CD14-positive monocyte (primary cell): ENCODE measurements around the gene GYS1. TPM values are rescaled to one million over a fixed set of nuclear protein-coding genes. Genes with fewer than 3 reads are reported as not detected.
"Not testable (repeated sequence)": the region's sequence is repeated elsewhere in the genome, so short reads cannot be mapped to it uniquely, and the experiment has no call there.

ENCODE experiments used
- DNase-seq, 3 donors: peaks; one replicate each; pipeline ENCODE4 v3.0.0-alpha.2; 2011 to 2022
- H2AFZ ChIP-seq: 2 replicates; pipeline ENCODE4 v1.6.0; 2012; ENCODE audit warnings: mild to moderate bottlenecking, low read depth, low read length, inconsistent platforms; ENCODE audit not compliant: insufficient read depth, poor library complexity, severe bottlenecking
- H3K27ac ChIP-seq, 2 donors: 1 replicate in 1 of 2; 2 replicates in 1 of 2; pipeline ENCODE4 v1.5.1; 2012 to 2013; ENCODE audit warnings: low read length in 2 of 2, control low read depth in 1 of 2, inconsistent platforms in 1 of 2, low read depth in 1 of 2, mild to moderate bottlenecking in 1 of 2
- H3K27me3 ChIP-seq, 2 donors: one replicate each; pipeline versions ENCODE4 v1.6.0 to v1.6.1; 2011 to 2013; ENCODE audit warnings: low read length in 2 of 2; ENCODE audit not compliant: control insufficient read depth in 2 of 2, insufficient read depth in 2 of 2
- H3K36me3 ChIP-seq, 2 donors: replicated peaks in 1 of 2; 1 replicate in 1 of 2; 2 replicates in 1 of 2; pipeline versions ENCODE4 v1.5.1 to v1.6.1; 2012 to 2013; ENCODE audit warnings: low read length in 2 of 2, control low read depth in 1 of 2, inconsistent platforms in 1 of 2, mild to moderate bottlenecking in 1 of 2; ENCODE audit not compliant: insufficient read depth in 2 of 2, control insufficient read depth in 1 of 2
- H3K4me1 ChIP-seq, 2 donors: 1 replicate in 1 of 2; 2 replicates in 1 of 2; pipeline versions ENCODE4 v1.5.1 to v1.6.1; 2012 to 2013; ENCODE audit warnings: low read length in 2 of 2, control low read depth in 1 of 2, inconsistent platforms in 1 of 2, mild to moderate bottlenecking in 1 of 2, moderate library complexity in 1 of 2; ENCODE audit not compliant: insufficient read depth in 2 of 2, control insufficient read depth in 1 of 2
- H3K4me2 ChIP-seq: replicated peaks from 2 replicates; pipeline ENCODE3; 2012; ENCODE audit warnings: low read length, moderate library complexity, mild to moderate bottlenecking; ENCODE audit not compliant: poor library complexity, severe bottlenecking; ENCODE audit errors: extremely low read depth
- H3K4me3 ChIP-seq, 3 experiments: fragments of 200-600 bp in 1 of 3; sonication (generic) in 1 of 3; replicated peaks in 1 of 3; 1 replicate in 2 of 3; 2 replicates in 1 of 3; pipeline ENCODE4 v1.5.1; 2011 to 2013; ENCODE audit warnings: low read length in 3 of 3, mild to moderate bottlenecking in 3 of 3, control low read depth in 2 of 3, low read depth in 2 of 3, inconsistent platforms in 1 of 3, moderate library complexity in 1 of 3
- H3K79me2 ChIP-seq: 2 replicates; pipeline ENCODE4 v1.6.0; 2012; ENCODE audit warnings: mild to moderate bottlenecking, control low read depth, inconsistent platforms, low read length, moderate library complexity; ENCODE audit not compliant: insufficient read depth
- H3K9ac ChIP-seq: 2 replicates; pipeline ENCODE4 v1.6.0; 2017; ENCODE audit warnings: low read length, mild to moderate bottlenecking; ENCODE audit not compliant: insufficient read depth, poor library complexity, severe bottlenecking
- H3K9me3 ChIP-seq, 2 donors: replicated peaks in 1 of 2; 1 replicate in 1 of 2; 2 replicates in 1 of 2; pipeline versions ENCODE4 v1.5.1 to v1.6.1; 2012 to 2013; ENCODE audit warnings: low read length in 2 of 2, control low read depth in 1 of 2; ENCODE audit not compliant: control insufficient read depth in 1 of 2, insufficient read depth in 1 of 2
- H4K20me1 ChIP-seq: 2 replicates; pipeline ENCODE4 v1.6.0; 2012; ENCODE audit warnings: mild to moderate bottlenecking, low read length, control low read depth, moderate library complexity; ENCODE audit not compliant: insufficient read depth
- H3K27ac Mint-ChIP-seq, 7 donors: one replicate each; pipeline ENCODE4 v1.8.0; 2020; ENCODE audit warnings: mild to moderate bottlenecking in 7 of 7, mixed read lengths in 7 of 7, moderate library complexity in 6 of 7, inconsistent platforms in 2 of 7
- H3K27me3 Mint-ChIP-seq, 3 donors: one replicate each; pipeline ENCODE4 v1.8.0; 2021 to 2022; ENCODE audit warnings: low read depth in 3 of 3, mild to moderate bottlenecking in 3 of 3, mixed read lengths in 3 of 3, moderate library complexity in 3 of 3, inconsistent platforms in 1 of 3
- H3K36me3 Mint-ChIP-seq, 2 donors: one replicate each; pipeline ENCODE4 v1.8.0; 2020; ENCODE audit warnings: mixed read lengths in 2 of 2, inconsistent platforms in 1 of 2, mild to moderate bottlenecking in 1 of 2
- H3K4me1 Mint-ChIP-seq: one replicate; pipeline ENCODE4 v1.8.0; 2020; ENCODE audit warnings: mild to moderate bottlenecking, mixed read lengths
- H3K4me3 Mint-ChIP-seq, 2 donors: one replicate each; pipeline ENCODE4 v1.8.0; 2020; ENCODE audit warnings: mild to moderate bottlenecking in 2 of 2, mixed read lengths in 2 of 2, moderate library complexity in 1 of 2
- H3K9me3 Mint-ChIP-seq, 7 donors: one replicate each; pipeline ENCODE4 v1.8.0; 2020 to 2022; ENCODE audit warnings: mixed read lengths in 7 of 7, mild to moderate bottlenecking in 6 of 7, moderate library complexity in 6 of 7, inconsistent platforms in 2 of 7
- CTCF ChIP-seq: fragments of 200-600 bp; IDR thresholded peaks from one replicate; pipeline ENCODE4 v1.8.0; 2022; ENCODE audit warnings: antibody characterized with exemption, mild to moderate bottlenecking
- WGBS: methylation state at CpG from one replicate; pipeline ENCODE4 v1.1.5; 2013; ENCODE audit warnings: missing lambda C conversion rate; ENCODE audit not compliant: insufficient coverage; 5-methylcytosine and 5-hydroxymethylcytosine counted together
- intact Hi-C, 2 donors: fragments of 100-400 bp; cut with micrococcal nuclease; formaldehyde crosslinking; loops; one replicate each; pipeline versions ENCODE4 v1.15.0 to v1.15.1; 2023
- polyA plus RNA-seq, 3 donors: library from polyadenylated mRNA; depleted of rRNA in 1 of 3; unstranded in 2 of 3; stranded (reverse) in 1 of 3; fragments of 300-500 nt in 2 of 3; fragments of >200 nt in 1 of 3; fragmentation: Illumina TruSeq in 2 of 3; gene quantifications; 1 replicate in 2 of 3; 2 replicates in 1 of 3; pipeline ENCODE4 v1.2.3, GENCODE V29; 2012 to 2021

Gene GYS1
- polyA plus RNA-seq, 3 donors, result 13.3 to 26.0 (median 21.3) TPM

- Histone ChIP-seq H3K4me1 (peaks cover 24 to 29% of the 10 kb centered on the region in 2 donors), H2AFZ (peak overlapping the region; percentile 78), H3K27ac (no peak overlapping the region), H3K4me2 (peak overlapping the region; percentile 79), H3K36me3 (peaks cover 17 to 18% of the 10 kb centered on the region in 2 donors), H3K9me3 (no peaks in the 10 kb centered on the region), H3K4me3 (peak overlapping the region; percentile 18 to 76 (median 50)), H4K20me1 (no peaks in the 10 kb centered on the region), H3K9ac (no peak overlapping the region), H3K79me2 (no peaks in the 10 kb centered on the region), H3K27me3 (peaks cover 14 to 49% of the 10 kb centered on the region in 2 donors)
- intact Hi-C loops, result no loop called here
- peaks cover 36 to 48% (median 48%) of the 10 kb centered on the region in 3 donors for H3K27me3 Mint-ChIP-seq
- H3K4me1 Mint-ChIP-seq, result peaks cover 29% of the 10 kb centered on the region
- H3K27ac Mint-ChIP-seq, result peak overlapping the region in 2 of 7 donors; percentile 19 to 79
- peak overlapping the region; percentile 91 to 96 for H3K4me3 Mint-ChIP-seq
- TF ChIP-seq CTCF, result no peak
- peak; percentile 29 to 37 (median 34) for DNase-seq
- 7% methylated on average over 36 of the region's 41 CpGs for WGBS
- peaks cover 0 to 10% (median 5%) of the 10 kb centered on the region in 7 donors for H3K9me3 Mint-ChIP-seq
- H3K36me3 Mint-ChIP-seq, result peaks cover 24 to 28% of the 10 kb centered on the region in 2 donors
Observed at GRCh38 chr19:49019242-49019932, 26.3 kb upstream of the GYS1 start.

GRCh38 chr19:49018388-49019241 lies 25.5 kb upstream of the GYS1 start:
- Histone ChIP-seq H3K36me3 (peaks cover 19 to 24% of the 10 kb centered on the region in 2 donors), H3K4me3 (peak overlapping the region; percentile 18 to 76 (median 50)), H3K27me3 (peaks cover 14 to 49% of the 10 kb centered on the region in 2 donors), H3K4me1 (peaks cover 24 to 29% of the 10 kb centered on the region in 2 donors), H3K4me2 (peak overlapping the region; percentile 79), H2AFZ (peak overlapping the region; percentile 78), H3K9ac (peak overlapping the region; percentile 21)
- peaks cover 25 to 34% of the 10 kb centered on the region in 2 donors for H3K36me3 Mint-ChIP-seq
- peaks cover 0 to 10% (median 5%) of the 10 kb centered on the region in 7 donors for H3K9me3 Mint-ChIP-seq
- peak overlapping the region in 3 of 7 donors; percentile 19 to 79 (median 25) for H3K27ac Mint-ChIP-seq
- H3K9me3 ChIP-seq, intact Hi-C loops, DNase-seq, H3K27ac ChIP-seq, H4K20me1 ChIP-seq, H3K79me2 ChIP-seq: not testable (repeated sequence)
- peaks cover 29% of the 10 kb centered on the region for H3K4me1 Mint-ChIP-seq
- WGBS, result 3% methylated on average over 38 of the region's 50 CpGs
- peak overlapping the region; percentile 91 to 96 for H3K4me3 Mint-ChIP-seq
- H3K27me3 Mint-ChIP-seq, result peaks cover 36 to 48% (median 48%) of the 10 kb centered on the region in 3 donors
